ENCODE data around the gene DAD1.
"Not testable (repeated sequence)": the region's sequence is repeated elsewhere in the genome, so short reads cannot be mapped to it uniquely, and the experiment has no call there.

Gene DAD1

DNA sequence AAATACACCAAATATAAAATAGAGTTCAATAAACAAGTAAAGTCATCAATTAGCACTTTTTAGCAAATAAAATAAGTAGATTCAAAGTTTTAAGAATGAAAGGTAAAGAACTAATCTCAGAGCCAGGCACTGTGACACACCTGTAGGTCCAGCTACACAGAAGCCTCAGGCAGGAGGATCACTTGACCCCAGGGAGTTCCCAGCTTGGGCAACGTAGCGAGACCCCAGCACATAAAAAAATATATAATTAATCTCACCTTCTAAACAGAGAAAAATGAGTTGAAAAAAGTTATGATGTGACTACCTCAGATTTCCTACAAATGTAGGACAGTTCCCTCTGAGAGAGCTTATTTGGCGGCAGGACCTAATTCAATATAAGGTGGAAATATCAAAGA, 19.3 kb downstream of the DAD1 start:
- FAIRE-seq, result no peak
- no peak for DNase-seq (ENCODE audit: insufficient read length, low spot score)

DNA sequence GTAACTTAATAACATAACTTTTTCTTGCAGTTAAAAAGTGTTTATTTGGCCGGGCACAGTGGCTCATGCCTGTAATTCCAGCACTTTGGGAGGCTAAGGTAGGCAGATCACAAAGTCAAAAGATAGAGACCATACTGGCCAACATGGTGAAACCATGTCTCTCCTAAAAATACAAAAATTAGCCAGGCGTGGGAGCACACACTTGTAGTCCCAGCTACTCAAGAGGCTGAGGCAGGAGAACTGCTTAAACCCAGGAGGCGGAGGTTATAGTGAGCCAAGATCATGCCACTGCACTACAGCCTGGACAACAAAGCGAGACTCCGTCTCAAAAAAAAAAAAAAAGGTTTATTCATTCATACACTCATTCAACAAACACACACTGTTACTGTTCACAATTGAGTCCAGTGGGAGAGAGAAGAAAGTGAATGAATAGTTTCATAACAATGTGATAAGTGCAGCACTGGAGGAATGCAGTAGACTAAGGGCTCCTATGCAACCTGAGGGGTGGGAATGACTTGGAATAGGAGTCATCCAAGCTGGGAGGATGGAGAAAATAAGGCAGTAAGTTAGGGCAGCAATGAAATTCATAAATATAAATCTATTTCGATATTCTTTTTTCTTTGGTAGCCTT, 19.8 kb downstream of the DAD1 start:
- peak; percentile 60 for FAIRE-seq

DNA sequence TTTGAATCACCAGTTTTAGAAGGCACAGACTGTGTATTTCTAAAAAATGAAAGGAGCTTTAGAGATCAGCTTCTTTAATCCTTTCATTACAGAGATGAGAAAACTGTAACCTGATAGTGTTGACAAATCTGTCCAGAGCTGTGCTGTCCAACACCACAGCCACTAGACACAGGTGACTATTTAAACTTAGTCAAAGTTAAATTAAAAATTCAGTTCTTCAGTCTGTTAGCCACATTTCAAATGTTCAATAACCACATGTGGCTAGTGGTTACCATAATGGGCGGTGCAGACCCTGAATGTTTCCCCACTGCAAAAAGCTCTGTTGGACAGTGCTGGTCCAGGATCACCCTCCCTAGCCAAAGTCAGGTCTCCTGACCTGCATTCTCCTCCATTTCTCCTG, 21.6 kb downstream of the DAD1 start:
- peak; percentile 90 for FAIRE-seq
- no peak for DNase-seq (ENCODE audit: insufficient read length, low spot score)

More for the DNA sequence above, 19.8 kb downstream of the DAD1 start:
- no peak for DNase-seq (ENCODE audit: insufficient read length, low spot score)

DNA sequence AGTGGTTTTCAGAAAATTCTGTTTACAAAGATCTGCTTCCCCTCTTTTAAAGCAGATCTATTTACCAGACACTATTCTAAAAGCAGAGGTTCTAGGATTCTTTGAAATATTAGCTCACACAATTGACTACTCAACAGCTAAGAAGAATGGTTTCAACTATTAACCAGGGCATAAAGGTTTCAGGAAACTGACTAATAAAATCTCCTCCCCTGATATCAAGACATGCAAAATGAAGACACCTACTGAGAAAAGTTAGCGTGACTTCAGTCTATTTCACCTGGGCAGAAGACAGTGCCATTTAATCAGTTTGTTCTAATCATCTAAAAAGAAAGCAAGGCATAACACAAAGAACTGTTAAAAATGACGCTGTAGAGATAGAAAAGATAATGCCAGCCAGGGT, 22.2 kb downstream of the DAD1 start:
- DNase-seq (ENCODE audit: insufficient read length, low spot score) (no peak), FAIRE-seq (no peak)

DNA sequence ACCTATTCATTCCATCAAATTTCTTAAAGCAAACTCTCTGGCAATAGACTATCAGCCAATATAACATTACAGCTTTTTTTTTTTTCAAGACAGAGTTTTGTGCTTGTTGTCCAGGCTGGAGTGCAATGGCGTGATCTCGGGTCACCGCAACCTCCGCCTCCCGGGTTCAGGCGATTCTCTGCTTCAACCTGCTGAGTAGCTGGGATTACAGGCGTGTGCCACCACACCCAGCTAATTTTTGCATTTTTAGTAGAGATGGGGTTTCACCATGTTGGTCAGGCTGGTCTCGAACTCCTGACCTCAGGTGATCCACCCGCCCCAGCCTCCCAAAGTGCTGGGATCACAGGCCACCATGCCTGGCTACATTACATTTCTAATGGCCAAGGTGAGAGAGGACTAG, 22.8 kb downstream of the DAD1 start:
- not testable (repeated sequence) for DNase-seq (ENCODE audit: insufficient read length, low spot score); FAIRE-seq

DNA sequence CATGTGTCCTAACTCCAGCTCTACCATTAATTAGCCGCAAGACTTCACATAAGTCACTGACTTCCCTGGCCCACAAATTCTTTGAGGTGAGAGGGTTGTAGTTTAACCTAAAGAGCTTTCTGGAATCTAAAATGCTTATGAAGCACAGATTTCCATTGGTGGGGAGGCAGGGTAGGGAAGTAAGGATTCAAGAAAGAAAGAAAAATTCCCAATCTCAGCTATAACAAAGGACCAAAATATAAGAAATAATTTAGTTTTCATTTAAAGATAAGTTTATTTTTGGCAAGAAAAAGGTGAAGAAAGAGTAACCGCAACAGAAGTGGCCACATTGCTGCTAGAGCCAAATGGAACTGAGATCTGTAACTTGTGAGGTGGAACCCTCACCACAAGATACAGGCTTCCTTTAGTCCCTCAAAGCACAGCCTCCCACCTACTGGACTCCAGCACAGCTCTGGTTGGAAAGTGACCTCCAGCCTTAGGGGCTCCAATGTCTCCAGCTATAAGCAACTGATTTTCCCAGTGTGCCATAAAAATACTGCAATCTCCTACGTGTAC, 23.6 kb downstream of the DAD1 start:
- FAIRE-seq (peak; percentile 98), DNase-seq (ENCODE audit: insufficient read length, low spot score) (no peak)

DNA sequence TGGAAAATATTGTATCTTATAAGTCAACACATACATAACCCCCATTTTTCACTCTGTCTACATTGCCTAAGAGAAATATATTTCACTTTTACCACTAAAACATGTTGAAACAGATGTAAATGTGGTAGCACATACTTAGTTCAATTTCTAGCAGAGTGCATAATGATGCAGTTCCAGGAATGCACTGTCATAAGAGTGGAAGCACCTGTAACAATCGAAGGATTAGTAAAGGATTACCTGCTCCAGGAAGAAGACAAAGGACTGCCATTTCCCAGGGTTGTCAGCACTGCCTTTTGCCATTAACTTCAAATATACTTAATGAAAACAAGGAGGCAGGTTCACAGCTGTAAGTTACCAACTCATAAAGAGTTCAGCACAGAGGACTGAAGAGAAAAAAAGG, 24.6 kb downstream of the DAD1 start:
- FAIRE-seq (no peak), DNase-seq (ENCODE audit: insufficient read length, low spot score) (no peak)

DNA sequence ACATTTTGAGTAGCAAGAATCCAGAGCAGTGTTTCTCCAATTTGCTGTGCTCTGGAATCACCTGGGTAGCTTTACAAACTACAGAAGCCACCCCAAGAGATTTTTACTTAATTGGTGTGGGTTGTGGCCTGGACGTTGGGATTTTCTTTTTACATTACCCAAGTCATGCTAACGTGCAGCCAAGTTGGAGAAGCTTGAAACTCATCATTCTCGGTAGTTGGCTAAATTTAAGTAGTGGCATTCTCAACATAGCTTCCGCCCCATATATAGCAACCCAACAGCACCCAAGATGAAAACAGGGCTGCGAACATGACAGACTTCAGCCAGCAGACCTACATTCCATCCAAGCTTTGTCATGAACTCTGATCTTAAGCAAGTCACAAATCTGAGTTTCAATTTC, 25.0 kb downstream of the DAD1 start:
- no peak for DNase-seq (ENCODE audit: insufficient read length, low spot score)
- peak; percentile 89 for FAIRE-seq

DNA sequence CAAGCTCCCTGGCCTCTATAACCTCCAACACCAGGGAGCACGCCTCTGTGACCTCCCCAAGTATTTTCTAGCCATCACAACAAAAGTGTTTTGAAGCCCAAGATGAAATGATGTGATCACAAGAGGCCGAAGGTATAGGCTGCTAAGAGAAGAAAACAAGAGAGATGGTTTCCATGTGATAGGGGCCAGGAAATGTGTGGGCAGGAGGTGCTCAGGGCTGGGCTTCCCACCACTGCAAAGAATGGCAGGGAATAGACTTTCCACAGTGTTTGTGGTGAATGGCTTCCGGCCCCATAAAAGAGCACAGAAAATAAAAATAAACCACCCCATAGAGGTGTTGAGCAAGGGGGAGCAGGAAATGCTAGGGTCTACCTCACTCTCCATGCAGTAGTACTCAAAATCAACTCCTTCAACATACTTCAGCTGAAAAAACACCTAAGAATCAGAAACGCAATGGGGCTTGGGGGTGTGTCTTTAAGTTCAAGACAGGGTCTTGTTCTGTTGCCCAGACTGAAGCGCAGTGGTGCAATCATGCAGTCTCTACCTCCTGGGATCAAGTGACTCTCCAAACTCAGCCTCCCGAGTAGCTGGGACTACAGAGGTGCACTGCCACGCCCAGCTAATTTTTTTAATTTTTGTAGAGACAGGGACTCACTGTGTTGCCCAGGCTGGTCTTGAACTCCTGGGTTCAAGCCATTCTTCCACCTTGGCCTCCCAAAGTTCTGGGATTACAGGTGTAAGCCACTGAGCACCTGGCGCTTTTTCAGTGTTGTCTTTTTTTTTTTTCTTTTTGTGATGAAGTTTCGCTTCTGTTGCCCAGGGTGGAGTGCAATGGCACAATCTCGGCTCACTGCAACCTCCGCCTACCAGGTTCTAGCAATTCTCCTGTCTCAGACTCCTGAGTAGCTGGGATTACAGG, 27.1 kb downstream of the DAD1 start:
- DNase-seq (ENCODE audit: insufficient read length, low spot score) (no peak), FAIRE-seq (peak; percentile 95)

DNA sequence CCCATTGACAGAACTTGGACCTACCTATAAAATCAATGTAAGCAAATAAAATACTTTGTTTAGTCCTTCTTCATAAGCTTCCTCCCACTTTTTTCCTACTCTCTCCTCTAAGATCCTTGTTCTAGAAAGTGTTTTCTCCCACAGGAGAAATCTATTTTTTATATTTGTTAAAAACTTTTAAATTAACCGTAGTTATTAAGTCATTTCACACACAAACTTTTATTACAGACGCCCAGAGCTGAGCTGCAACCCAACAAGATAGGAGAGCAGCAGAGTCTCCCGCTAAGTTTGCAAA, 27.7 kb downstream of the DAD1 start:
- FAIRE-seq, result no peak
- DNase-seq (ENCODE audit: insufficient read length, low spot score), result no peak

DNA sequence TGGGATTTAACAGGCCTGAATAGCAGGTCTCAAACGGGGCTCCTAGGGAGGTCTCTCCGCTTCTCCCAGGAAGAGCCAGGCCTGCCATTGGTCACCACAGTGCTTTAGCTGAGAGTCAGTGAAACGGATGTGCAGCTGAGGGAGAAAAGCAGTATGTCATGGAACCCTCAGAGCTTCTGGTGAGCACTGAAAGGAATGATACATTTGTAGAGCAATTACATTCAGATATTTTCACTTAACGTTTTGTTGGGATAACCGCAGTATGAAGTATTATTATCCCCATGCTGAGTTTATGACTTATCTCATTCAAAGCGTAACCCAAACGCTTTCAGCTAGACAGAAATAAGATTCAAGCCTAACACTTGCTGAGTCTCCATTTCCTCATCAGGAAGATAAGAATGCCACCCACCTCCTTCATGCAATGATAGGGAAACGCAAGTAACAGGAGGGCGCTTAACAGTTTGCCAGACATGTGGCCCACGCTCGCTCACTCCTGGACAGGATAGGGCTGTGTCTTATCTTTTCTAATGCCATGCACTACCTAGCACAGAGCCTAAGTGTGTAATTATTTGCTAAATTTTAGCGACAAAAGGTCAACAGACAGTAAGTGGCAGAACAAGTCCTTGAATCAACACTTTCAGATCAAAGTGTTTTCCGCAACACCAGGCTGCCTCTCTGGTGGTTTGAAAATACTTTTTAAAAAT, 28.2 kb downstream of the DAD1 start:
- DNase-seq (ENCODE audit: insufficient read length, low spot score) (no peak), FAIRE-seq (peak; percentile 81)

DNA sequence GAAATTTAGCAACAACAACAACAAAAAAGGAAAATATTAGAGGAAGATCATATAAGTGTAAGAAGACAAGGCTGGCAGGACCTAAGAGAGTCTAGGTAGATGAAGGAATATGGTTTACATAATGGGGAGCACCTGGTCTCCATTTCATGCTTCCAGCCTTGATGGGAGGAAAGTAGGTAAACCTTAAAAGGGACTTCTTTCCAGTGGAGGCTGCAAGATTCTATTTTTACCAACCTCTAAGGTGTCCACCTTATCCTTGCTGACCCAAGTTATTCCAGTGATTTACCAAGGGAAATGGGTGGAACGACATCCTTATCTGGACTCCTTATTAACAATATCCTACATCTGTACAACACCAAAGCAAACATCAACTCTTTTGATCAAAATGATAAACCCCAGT, 30.0 kb downstream of the DAD1 start:
- no peak for FAIRE-seq

DNA sequence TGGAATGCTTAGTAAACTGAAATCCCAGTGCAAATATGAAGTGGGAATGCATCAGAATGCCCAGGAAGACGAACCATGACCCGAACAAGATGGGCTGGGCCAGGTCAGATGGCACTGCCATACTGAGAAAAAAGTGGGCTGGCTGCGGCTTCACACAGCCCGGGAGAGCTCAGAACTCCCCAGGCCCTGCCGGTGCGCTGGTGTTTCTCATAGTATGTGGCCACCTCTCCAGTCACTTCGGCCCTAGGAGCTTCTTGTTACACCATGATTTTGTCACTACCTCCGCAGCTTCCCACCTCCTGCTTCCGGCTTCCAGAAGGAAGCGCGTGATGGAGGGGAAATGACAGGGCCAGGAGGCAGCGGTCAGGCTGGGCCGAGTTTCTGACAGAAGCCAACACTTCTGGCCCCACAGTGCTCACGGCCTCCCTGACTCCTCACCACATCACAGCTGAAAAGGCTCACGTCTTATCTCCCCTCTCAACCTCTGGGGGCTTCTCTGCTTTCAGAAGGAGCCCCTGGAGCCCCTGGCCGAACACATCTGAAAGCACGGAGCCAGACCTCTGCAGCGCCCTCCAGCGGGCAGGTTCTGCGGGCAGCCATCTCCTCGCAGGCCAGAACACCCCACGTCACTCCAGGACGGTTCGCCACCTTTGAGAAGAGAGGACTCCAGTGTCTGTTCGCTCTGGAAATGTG, 30.7 kb downstream of the DAD1 start:
- FAIRE-seq, result no peak
- no peak for DNase-seq (ENCODE audit: insufficient read length, low spot score)

More for the DNA sequence above, 30.0 kb downstream of the DAD1 start:
- DNase-seq (ENCODE audit: insufficient read length, low spot score), result no peak

DNA sequence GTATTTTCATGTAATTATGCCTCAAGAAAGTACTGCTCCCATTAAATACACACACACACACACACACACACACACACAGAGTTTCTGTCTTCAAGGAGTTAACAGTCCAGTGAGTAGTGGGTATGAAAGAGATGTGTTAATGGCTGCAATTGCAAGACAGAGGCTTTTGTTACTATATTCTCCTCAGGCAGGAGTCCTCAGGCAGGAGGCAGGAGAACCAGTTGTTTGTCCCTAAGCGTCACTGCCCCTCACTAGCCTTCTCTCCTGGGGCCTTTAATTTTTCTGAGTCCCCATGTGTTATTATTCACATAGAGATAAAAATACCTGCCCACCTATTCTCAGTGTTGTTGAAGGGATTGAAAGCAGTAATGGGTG, 31.2 kb downstream of the DAD1 start:
- FAIRE-seq, result no peak
- no peak for DNase-seq (ENCODE audit: insufficient read length, low spot score)

DNA sequence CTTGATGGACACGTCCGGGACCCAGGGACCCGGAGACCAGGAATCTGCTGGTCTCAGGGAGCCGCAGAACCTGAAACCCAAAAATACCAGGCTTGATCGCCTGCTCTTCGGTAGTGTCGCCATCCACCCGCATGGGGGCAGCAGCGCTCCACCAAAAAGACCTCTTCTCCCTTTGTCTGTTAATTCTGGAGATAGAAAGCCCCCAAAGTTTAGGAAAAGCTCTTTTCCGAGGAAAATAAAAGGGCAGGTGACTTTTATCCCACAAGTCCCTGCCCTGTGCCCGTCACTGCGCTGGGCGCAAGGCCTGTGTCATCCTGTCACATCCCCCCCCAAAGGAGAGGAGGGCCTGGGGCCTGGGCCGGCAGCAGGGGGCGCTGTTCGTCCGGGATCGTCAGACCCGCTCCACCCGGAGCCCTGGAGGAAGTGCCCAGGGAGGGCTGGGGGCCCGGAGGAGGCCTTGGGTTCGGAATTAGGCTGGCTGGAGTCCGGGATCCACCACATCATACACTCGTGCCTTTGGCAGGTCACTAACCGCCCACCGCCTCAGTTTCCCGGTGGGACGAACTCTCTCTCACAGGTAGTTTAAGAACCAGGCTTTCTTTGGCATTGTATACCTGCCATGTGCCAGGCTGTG, 31.9 kb downstream of the DAD1 start:
- peak; percentile 40 for FAIRE-seq
- DNase-seq (ENCODE audit: insufficient read length, low spot score), result no peak

DNA sequence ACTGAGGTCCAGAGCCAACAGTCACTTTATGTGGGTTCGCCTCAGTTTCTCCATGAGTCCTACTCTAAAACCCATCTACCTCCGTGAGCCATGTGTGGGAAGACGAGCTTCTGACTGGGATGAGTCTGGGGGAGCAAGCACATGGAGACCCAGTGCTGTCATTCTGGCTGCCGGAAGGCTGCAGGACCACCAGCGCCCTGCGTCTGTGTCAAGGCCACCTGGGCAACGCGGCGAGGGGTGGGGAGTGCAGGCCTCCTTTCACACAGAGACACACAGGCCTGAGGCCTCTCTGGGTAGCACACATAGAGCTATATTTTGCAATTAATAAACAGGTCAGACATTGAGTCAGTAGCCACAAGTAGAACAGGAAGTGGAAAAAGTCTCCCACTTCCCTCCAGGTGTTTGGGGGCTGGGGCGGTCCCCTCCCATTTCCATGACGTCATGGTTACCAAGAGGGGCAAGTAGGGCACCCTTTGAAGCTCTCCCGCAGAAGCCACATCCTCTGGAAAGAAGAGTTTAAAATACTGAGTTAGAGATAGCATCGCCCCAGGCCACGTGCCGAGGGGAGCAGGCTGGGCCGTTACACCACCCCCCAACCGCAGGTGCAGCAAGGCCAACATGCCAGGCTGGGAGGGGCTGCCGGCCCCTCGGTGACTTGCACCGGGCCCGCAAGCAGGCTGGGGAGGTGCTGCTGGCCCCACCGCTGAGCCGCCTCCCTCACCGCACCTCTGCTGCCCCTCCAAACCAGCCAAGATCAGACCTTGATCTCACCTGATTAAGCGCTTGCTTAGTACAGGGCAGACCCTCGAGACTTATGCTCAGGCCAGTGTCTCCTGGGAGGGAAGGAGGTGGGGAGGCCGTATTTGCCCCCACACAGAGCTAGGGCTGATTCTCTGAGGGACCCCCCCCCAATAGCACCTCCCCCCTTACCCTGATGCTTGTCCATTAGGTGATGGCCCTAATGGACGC, 32.7 kb downstream of the DAD1 start:
- DNase-seq (ENCODE audit: insufficient read length, low spot score) (peak; percentile 51), FAIRE-seq (peak; percentile 94)

DNA sequence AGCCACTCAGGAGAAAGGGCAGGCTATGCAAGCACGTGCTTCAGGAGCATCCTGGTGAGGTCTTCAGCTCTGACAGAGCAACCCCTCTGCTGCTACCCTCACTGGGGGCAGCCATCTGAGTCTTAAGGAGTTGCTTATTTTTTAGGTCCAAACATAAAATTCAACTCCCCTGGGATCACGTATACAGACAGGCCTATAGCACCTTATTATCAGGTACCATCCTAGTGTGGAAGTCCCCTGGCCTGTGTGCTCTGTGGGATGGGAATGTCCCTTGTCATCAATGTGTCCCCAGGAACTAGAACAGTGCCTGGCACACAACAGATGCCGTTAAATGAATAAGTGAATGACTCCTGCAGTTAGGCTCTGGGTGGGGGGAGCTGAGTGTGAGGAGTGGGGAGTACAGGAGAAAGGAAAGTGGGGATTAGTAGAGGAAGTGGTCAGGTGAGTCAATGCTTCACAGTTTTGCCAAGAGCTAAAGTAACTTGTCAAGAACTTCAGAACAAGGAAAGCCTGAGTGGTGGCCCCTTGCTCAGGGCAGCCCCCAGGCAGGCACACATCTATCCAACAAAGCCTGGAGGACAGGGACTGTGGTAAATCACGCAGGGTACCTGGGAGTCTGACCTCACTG, 33.5 kb downstream of the DAD1 start:
- DNase-seq (ENCODE audit: insufficient read length, low spot score) (no peak), FAIRE-seq (no peak)

DNA sequence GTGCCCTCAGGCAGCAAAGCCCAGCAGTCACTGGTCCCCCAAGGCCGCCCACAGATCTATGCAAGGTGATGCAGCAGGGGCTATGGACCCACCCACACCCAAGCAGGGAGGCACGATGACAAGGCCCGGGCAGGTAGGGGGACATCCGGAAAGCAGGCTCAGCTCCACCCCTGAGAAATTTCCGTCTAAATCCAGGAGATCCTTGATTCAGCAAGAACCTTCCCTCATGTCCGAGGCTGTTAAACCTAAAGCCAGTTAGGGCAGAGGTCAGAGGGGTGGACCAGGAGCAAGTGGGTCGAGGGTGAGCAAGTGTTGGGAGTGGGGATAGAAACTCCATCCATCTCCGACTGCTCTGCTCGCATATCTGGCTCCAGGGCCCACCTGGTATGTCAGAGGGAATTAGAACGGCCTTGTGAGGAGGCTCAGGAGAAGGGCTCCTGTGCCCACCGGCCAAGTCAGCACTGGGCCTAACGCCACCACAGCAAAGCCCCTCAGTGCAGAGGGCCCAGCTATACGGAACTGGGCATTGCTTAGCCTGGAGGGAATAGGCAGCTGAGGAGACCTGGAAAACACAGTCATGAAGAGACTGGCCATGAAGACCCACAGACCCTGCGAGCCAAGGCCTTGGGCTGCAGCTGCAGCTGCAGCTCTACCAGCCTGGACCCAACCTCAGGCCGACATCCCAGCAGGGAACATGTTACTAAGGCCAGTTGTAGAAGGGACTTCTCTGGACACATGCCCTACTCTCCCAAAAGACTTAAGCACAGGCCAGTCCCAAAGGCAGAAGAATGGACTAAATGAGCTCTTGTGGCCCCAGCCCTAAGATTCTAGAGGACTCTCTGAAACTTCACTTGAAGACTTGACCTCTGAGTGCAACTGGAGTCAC, 34.3 kb downstream of the DAD1 start:
- FAIRE-seq, result peak; percentile 26
- DNase-seq (ENCODE audit: insufficient read length, low spot score), result no peak

All from GM19239 (cell line).